HCT116 (cell line): ENCODE measurements around the gene REXO5. TPM values are rescaled to one million over a fixed set of nuclear protein-coding genes. Genes with fewer than 3 reads are reported as not detected.

Source experiments
- ATAC-seq: fragments of 200-7000 bp; cut with Tn5 transposase; 2 replicates; pipeline ENCODE4 v1.9.1; 2020; ENCODE audit warnings: mild to moderate bottlenecking, moderate library complexity
- BruUV-seq: library from RNA; stranded (reverse); fragments of 400-500 nt; replicated peaks from 2 replicates; lab custom pipeline; 2021; lab: Mats Ljungman, UMichigan
- CTCF ChIA-PET: fragments of 300-600 bp; sonication (Branson Sonifier 250); formaldehyde crosslinking; loops from one replicate; lab custom pipeline; 2021; ENCODE audit warnings: antibody characterized with exemption; lab: Charles Lee
- POLR2A ChIA-PET: fragments of 300-600, 350-600 bp; sonication (Branson Sonifier 250); formaldehyde crosslinking; loops from one replicate; lab custom pipeline; 2021; ENCODE audit warnings: antibody characterized with exemption; lab: Charles Lee
- RAD21 ChIA-PET, 2 experiments: fragments of 300-600 bp; sonication (Branson Sonifier 250); formaldehyde crosslinking; loops; one replicate each; lab custom pipeline; 2023; ENCODE audit warnings: low total read pairs in 2 of 2; ENCODE audit not compliant: uncharacterized antibody in 2 of 2, unreplicated experiment in 2 of 2, low non-redundant PET in 1 of 2; lab: Charles Lee
- DNase-seq: peaks from one replicate; pipeline ENCODE4 v3.0.0-alpha.2; 2010; ENCODE audit warnings: low read depth, low spot score
- H2AFZ ChIP-seq: fragments of 200-600 bp; shearing (Covaris generic), sonication (generic); 2 replicates; pipeline ENCODE4 v1.6.1; 2017; ENCODE audit warnings: low read depth, mixed run types, mixed read lengths, antibody characterized with exemption, low read length; ENCODE audit not compliant: poor library complexity, severe bottlenecking
- H3K27ac ChIP-seq: 2 replicates; pipeline ENCODE4 v1.5.1; 2012; ENCODE audit warnings: low read depth, low read length
- H3K27me3 ChIP-seq: fragments of 200-600 bp; sonication (generic); 2 replicates; pipeline ENCODE4 v1.6.1; 2016; ENCODE audit warnings: mixed run types, low read length, mixed read lengths; ENCODE audit not compliant: insufficient read depth
- H3K36me3 ChIP-seq, 2 experiments: fragments of 200-500 bp in 1 of 2; fragments of 200-600 bp in 1 of 2; sonication (Bioruptor generic) in 1 of 2; sonication (generic) in 1 of 2; 2 replicates each; pipeline versions ENCODE4 v1.5.1 to v1.6.1; 2014 to 2016; ENCODE audit warnings: low read length in 2 of 2, inconsistent platforms in 1 of 2, mixed read lengths in 1 of 2, mixed run types in 1 of 2; ENCODE audit not compliant: insufficient read depth in 2 of 2, control insufficient read depth in 1 of 2
- H3K4me1 ChIP-seq, 2 experiments: fragments of 200-600 bp in 1 of 2; sonication (generic) in 1 of 2; 2 replicates each; pipeline versions ENCODE4 v1.5.1 to v1.6.1; 2012 to 2017; ENCODE audit warnings: low read length in 2 of 2, inconsistent platforms in 1 of 2, mild to moderate bottlenecking in 1 of 2, mixed read lengths in 1 of 2, mixed run types in 1 of 2, moderate library complexity in 1 of 2; ENCODE audit not compliant: insufficient read depth in 2 of 2, control insufficient read depth in 1 of 2
- H3K4me2 ChIP-seq: fragments of 200-600 bp; sonication (generic); 2 replicates; pipeline ENCODE4 v1.6.1; 2017; ENCODE audit warnings: mixed run types, low read length, mixed read lengths
- H3K4me3 ChIP-seq, 2 experiments: fragments of 200-600 bp in 1 of 2; sonication (generic) in 1 of 2; replicated peaks in 1 of 2; 2 replicates each; pipeline ENCODE4 v1.5.1; 2011 to 2016; ENCODE audit warnings: low read length in 2 of 2, control low read depth in 1 of 2, low read depth in 1 of 2, mild to moderate bottlenecking in 1 of 2, mixed read lengths in 1 of 2, mixed run types in 1 of 2
- H3K79me2 ChIP-seq: fragments of 200-600 bp; sonication (generic); 2 replicates; pipeline ENCODE4 v1.6.1; 2017; ENCODE audit warnings: mild to moderate bottlenecking, mixed run types, low read length, moderate library complexity, mixed read lengths; ENCODE audit not compliant: insufficient read depth
- H3K9ac ChIP-seq: fragments of 200-600 bp; sonication (generic); 2 replicates; pipeline ENCODE4 v1.6.1; 2016; ENCODE audit warnings: low read length, mixed read lengths
- H3K9me2 ChIP-seq: fragments of 200-600 bp; sonication (generic), shearing (Covaris generic); 2 replicates; pipeline ENCODE4 v1.6.1; 2017; ENCODE audit warnings: mixed run types, mild to moderate bottlenecking, moderate library complexity; ENCODE audit not compliant: insufficient read depth
- H3K9me3 ChIP-seq, 2 experiments: fragments of 200-500 bp in 1 of 2; fragments of 200-600 bp in 1 of 2; sonication (Bioruptor generic) in 1 of 2; sonication (generic) in 1 of 2; 2 replicates each; pipeline ENCODE4 v1.6.1; 2014 to 2017; ENCODE audit warnings: low read length in 2 of 2, mixed read lengths in 2 of 2, inconsistent platforms in 1 of 2, low read depth in 1 of 2, mild to moderate bottlenecking in 1 of 2, mixed run types in 1 of 2, moderate library complexity in 1 of 2; ENCODE audit not compliant: control insufficient read depth in 1 of 2, insufficient read depth in 1 of 2
- H4K20me1 ChIP-seq: fragments of 200-600 bp; sonication (generic), shearing (Covaris generic); 2 replicates; pipeline ENCODE4 v1.6.1; 2017; ENCODE audit warnings: mixed run types, mild to moderate bottlenecking, moderate library complexity; ENCODE audit not compliant: insufficient read depth
- ATF3 ChIP-seq: IDR thresholded peaks from 2 replicates; pipeline ENCODE4 v1.6.1; 2012
- CBX3 ChIP-seq: IDR thresholded peaks from 2 replicates; pipeline ENCODE4 v1.6.1; 2012; ENCODE audit warnings: low read depth
- CEBPB ChIP-seq: IDR thresholded peaks from 2 replicates; pipeline ENCODE4 v1.6.1; 2012; ENCODE audit warnings: low read depth
- CTCF ChIP-seq, 3 experiments: fragments of 200-600 bp in 1 of 3; sonication (generic) in 1 of 3; IDR thresholded peaks in 2 of 3; conservative IDR thresholded peaks in 1 of 3; 2 replicates each; pipeline ENCODE4 v1.5.1; 2012 to 2017; ENCODE audit warnings: low read depth in 2 of 3, low read length in 2 of 3, antibody characterized with exemption in 1 of 3, borderline replicate concordance in 1 of 3, control low read depth in 1 of 3, mild to moderate bottlenecking in 1 of 3, mixed read lengths in 1 of 3, mixed run types in 1 of 3, moderate library complexity in 1 of 3; ENCODE audit not compliant: insufficient read depth in 1 of 3
- EGR1 ChIP-seq: IDR thresholded peaks from 2 replicates; pipeline ENCODE4 v1.6.1; 2012; ENCODE audit warnings: low read depth
- ELF1 ChIP-seq: IDR thresholded peaks from 2 replicates; pipeline ENCODE4 v1.6.1; 2012; ENCODE audit warnings: low read depth, borderline replicate concordance
- EZH2 ChIP-seq: fragments of 200-600 bp; sonication (generic); IDR thresholded peaks from 2 replicates; pipeline ENCODE4 v1.6.1; 2017; ENCODE audit warnings: antibody characterized with exemption, mixed run types
- FOSL1 ChIP-seq: IDR thresholded peaks from 2 replicates; pipeline ENCODE4 v1.6.1; 2012; ENCODE audit warnings: low read depth
- JUND ChIP-seq: IDR thresholded peaks from 2 replicates; pipeline ENCODE4 v1.6.1; 2012
- MAX ChIP-seq: IDR thresholded peaks from 2 replicates; pipeline ENCODE4 v1.6.1; 2012
- POLR2AphosphoS5 ChIP-seq: IDR thresholded peaks from 2 replicates; pipeline ENCODE4 v1.6.1; 2011; ENCODE audit warnings: mild to moderate bottlenecking, low read depth, low read length, moderate library complexity
- REST ChIP-seq: IDR thresholded peaks from 2 replicates; pipeline ENCODE4 v1.6.1; 2012; ENCODE audit warnings: low read depth
- SIN3A ChIP-seq: IDR thresholded peaks from 2 replicates; pipeline ENCODE4 v1.6.1; 2012; ENCODE audit warnings: low read depth
- SP1 ChIP-seq: IDR thresholded peaks from 2 replicates; pipeline ENCODE4 v1.6.1; 2012; ENCODE audit warnings: low read depth
- SRF ChIP-seq: IDR thresholded peaks from 2 replicates; pipeline ENCODE4 v1.6.1; 2012; ENCODE audit warnings: low read depth
- YY1 ChIP-seq: IDR thresholded peaks from 2 replicates; pipeline ENCODE4 v1.6.1; 2011; ENCODE audit warnings: low read length, low read depth, moderate library complexity, mild to moderate bottlenecking; ENCODE audit not compliant: insufficient replicate concordance; ENCODE audit errors: extremely low read depth
- ZBTB33 ChIP-seq: IDR thresholded peaks from 2 replicates; pipeline ENCODE4 v1.6.1; 2011; ENCODE audit warnings: mild to moderate bottlenecking, low read length, moderate library complexity; ENCODE audit not compliant: insufficient replicate concordance; ENCODE audit errors: extremely low read depth
- ZFX ChIP-seq: fragments of 450-650 bp; IDR thresholded peaks from 2 replicates; pipeline ENCODE4 v1.6.1; 2017
- ZNF274 ChIP-seq: fragments of 200-500 bp; sonication (Bioruptor generic); IDR thresholded peaks from 2 replicates; pipeline ENCODE4 v1.6.1; 2014; ENCODE audit warnings: mild to moderate bottlenecking, low read depth, low read length, inconsistent platforms
- intact Hi-C: fragments of 100-400 bp; cut with micrococcal nuclease; formaldehyde crosslinking; loops from 2 replicates; pipeline ENCODE4 v1.10.0; 2022
- total RNA-seq: library from RNA; stranded (reverse); gene quantifications from one replicate; pipeline ENCODE4 v1.2.1, GENCODE V29; 2021; ENCODE audit not compliant: unreplicated experiment

REXO5 gene
- total RNA-seq, 1 experiment from 2014 or later: 10.5 TPM

GRCh38 chr16:20838240-20838639, 31.9 kb downstream of the REXO5 start:
- Histone ChIP-seq H3K9ac (no peak overlapping the region), H3K27me3 (no peaks in the 10 kb centered on the region), H3K9me3 (no peaks in the 10 kb centered on the region; a peak in 1 of 4 replicates), H3K36me3 (peaks cover 2 to 16% of the 10 kb centered on the region in 2 experiments; a peak in 2 of 4 replicates), H3K4me2 (no peak overlapping the region), H3K79me2 (no peaks in the 10 kb centered on the region), H3K9me2 (no peaks in the 10 kb centered on the region), H2AFZ (no peak overlapping the region), H3K4me3 (no peak overlapping the region), H4K20me1 (no peaks in the 10 kb centered on the region), H3K4me1 (no peaks in the 10 kb centered on the region), H3K27ac (no peak overlapping the region)
- ATAC-seq: no peak
- intact Hi-C loops: no loop called here
- no TSS peak for BruUV-seq
- RAD21 ChIA-PET: no interaction called here
- no peak for DNase-seq
- TF ChIP-seq MAX (no peak), FOSL1 (no peak), SRF (no peak), JUND (no peak), POLR2AphosphoS5 (no peak), CBX3 (no peak), CEBPB (no peak), REST (no peak), ZNF274 (no peak), EZH2 (no peak), ELF1 (no peak), SP1 (no peak), YY1 (no peak), SIN3A (no peak), ZFX (no peak), ZBTB33 (no peak), ATF3 (no peak), CTCF (IDR thresholded peaks at IDR 0.05 in 2 of 3, conservative IDR thresholded peaks at IDR 0.05 in 1 of 3; ENCODE audit: borderline replicate concordance in 1 of 3, insufficient read depth in 1 of 3, low read depth in 2 of 3, low read length in 2 of 3) (no peak), EGR1 (no peak)
- CTCF ChIA-PET: no interaction called here
- POLR2A ChIA-PET: no interaction called here
